Prostate gland (tissue), 1 donor: ENCODE data around the gene LONP2.

Experiments used
- POLR2A ChIP-seq: fragments of 450-650 bp; IDR thresholded peaks from one replicate; pipeline ENCODE4 v1.6.1; 2016; ENCODE audit warnings: antibody characterized with exemption, mild to moderate bottlenecking
- POLR2AphosphoS5 ChIP-seq: sonication (generic); formaldehyde crosslinking; IDR thresholded peaks from one replicate; pipeline ENCODE4 v1.6.1; 2017; ENCODE audit warnings: antibody characterized with exemption

DNA sequence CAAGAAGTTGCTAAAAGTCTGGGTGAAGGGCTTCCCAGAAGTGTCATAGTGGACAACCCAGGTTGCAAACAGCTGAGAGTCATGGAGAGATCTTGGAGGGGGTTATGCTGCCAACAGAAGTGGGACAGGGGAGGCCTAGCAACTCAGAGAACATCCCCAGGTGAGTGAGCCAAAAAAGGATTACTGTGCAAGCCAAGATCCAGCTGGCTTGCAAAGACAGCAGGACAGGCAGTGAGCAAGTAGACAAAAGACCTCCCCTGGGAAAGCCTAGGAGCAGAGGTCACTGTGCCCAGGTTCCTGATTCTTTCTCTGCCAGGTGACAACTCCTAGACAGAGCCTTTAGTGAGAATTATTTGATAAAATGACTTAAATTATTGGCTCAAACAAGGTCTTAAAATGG is 9.5 kb upstream of the LONP2 start:
- TF ChIP-seq POLR2A = no peak
- no peak for TF ChIP-seq POLR2AphosphoS5
